AG09319 (cell line): ENCODE data around the gene YRDC.

ENCODE experiments used
- DNase-seq: peaks from one replicate; pipeline ENCODE4 v3.0.0-alpha.2; 2010; ENCODE audit warnings: low read depth; ENCODE audit errors: extremely low read depth
- TF ChIP-seq, protein P1 (sequence below): IDR thresholded peaks from 2 replicates; pipeline ENCODE4 v1.5.1; 2011; ENCODE audit warnings: low read depth, mild to moderate bottlenecking, inconsistent platforms, low read length, moderate library complexity

YRDC gene

DNA sequence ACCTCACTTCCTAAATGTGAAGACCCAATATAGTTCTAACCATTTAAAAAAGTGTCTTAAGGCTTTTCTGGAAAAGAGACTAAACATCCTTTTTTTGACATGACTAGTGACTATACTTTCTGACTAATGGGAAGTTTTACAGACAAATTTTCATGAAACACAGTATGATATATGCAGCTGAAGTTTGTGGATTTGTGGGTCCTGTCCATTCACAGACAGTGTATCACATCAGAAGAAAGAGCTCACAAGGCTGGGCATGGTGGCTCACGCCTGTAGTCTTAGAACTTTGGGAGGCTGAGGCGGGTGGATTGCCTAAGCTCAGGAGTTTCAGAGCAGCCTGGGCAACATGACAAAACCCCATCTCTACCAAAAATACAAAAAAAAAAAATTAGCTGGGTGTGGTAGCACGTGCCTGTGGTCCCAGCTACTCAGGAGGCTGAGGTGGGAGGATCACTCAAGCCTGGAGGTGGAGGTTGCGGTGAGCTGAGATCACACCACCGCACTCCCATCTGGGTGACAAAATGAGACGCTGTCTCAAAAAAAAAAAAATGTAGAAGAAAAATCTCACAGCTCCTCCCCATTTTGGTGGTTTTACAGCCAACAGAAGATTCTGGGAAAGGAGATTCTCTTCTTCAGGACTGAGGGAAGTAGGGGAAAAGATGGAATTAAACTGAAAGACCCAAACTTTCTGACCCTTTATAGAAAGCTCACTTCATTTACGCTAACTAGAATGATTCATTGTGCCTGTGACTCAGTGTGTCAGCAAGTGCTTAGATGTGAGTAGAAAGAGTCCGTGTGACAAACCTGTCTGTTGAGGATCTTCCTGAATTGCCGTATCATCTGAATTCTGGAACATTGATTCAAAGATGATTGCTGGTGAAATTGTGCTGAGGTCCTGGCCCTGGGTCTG, 15.2 kb upstream of the YRDC start:
- TF ChIP-seq, protein P1, sequence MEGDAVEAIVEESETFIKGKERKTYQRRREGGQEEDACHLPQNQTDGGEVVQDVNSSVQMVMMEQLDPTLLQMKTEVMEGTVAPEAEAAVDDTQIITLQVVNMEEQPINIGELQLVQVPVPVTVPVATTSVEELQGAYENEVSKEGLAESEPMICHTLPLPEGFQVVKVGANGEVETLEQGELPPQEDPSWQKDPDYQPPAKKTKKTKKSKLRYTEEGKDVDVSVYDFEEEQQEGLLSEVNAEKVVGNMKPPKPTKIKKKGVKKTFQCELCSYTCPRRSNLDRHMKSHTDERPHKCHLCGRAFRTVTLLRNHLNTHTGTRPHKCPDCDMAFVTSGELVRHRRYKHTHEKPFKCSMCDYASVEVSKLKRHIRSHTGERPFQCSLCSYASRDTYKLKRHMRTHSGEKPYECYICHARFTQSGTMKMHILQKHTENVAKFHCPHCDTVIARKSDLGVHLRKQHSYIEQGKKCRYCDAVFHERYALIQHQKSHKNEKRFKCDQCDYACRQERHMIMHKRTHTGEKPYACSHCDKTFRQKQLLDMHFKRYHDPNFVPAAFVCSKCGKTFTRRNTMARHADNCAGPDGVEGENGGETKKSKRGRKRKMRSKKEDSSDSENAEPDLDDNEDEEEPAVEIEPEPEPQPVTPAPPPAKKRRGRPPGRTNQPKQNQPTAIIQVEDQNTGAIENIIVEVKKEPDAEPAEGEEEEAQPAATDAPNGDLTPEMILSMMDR, result no peak
- no peak for DNase-seq

- TF ChIP-seq, protein P1, result no peak
Observed at GRCh38 chr1:37821481-37821880, 13.5 kb upstream of the YRDC start.

GRCh38 chr1:37817481-37817880, 9.5 kb upstream of the YRDC start:
- TF ChIP-seq, protein P1, result no peak
- no peak for DNase-seq

More at GRCh38 chr1:37821481-37821880, 13.5 kb upstream of the YRDC start:
- DNase-seq, result no peak

DNA sequence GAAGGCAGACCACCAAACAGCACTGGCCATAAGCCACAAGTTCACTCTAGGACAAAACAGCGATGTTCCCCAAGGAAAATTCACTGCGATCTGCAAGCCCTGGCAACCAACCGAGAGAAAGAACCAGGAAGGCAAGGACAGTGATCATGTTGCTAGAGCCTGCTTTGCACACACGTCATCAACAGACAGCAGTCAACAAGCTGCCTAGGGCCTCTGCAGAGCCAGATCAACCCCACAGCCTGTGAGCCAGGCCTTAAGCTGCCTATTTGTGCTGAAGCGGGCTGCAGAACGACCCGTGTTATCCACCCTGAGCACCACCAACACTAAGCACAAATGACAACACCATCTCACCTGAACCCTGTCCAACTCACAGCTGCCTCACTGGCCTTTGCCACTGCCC, 6.2 kb upstream of the YRDC start:
- no peak for DNase-seq
- TF ChIP-seq, protein P1, result no peak

GRCh38 chr1:37813529-37814145, 5.6 kb upstream of the YRDC start:
- DNase-seq, result no peak
- TF ChIP-seq, protein P1, result no peak

- no peak for DNase-seq
- TF ChIP-seq, protein P1, result peak; percentile 70
Observed at GRCh38 chr1:37811027-37811655, 3.1 kb upstream of the YRDC start.

- TF ChIP-seq, protein P1, result no peak
- no peak for DNase-seq
Observed at GRCh38 chr1:37809942-37810341, 1.9 kb upstream of the YRDC start.
